HG02973 (cell line): ENCODE results near the gene KATNB1.

Experiments used
- ATAC-seq: cut with Tn5 transposase; IDR thresholded peaks from one replicate; pipeline ENCODE4 v1.9.1; 2021; ENCODE audit warnings: moderate library complexity; ENCODE audit not compliant: unreplicated experiment

The KATNB1 gene, protein sequence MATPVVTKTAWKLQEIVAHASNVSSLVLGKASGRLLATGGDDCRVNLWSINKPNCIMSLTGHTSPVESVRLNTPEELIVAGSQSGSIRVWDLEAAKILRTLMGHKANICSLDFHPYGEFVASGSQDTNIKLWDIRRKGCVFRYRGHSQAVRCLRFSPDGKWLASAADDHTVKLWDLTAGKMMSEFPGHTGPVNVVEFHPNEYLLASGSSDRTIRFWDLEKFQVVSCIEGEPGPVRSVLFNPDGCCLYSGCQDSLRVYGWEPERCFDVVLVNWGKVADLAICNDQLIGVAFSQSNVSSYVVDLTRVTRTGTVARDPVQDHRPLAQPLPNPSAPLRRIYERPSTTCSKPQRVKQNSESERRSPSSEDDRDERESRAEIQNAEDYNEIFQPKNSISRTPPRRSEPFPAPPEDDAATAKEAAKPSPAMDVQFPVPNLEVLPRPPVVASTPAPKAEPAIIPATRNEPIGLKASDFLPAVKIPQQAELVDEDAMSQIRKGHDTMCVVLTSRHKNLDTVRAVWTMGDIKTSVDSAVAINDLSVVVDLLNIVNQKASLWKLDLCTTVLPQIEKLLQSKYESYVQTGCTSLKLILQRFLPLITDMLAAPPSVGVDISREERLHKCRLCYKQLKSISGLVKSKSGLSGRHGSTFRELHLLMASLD

DNA sequence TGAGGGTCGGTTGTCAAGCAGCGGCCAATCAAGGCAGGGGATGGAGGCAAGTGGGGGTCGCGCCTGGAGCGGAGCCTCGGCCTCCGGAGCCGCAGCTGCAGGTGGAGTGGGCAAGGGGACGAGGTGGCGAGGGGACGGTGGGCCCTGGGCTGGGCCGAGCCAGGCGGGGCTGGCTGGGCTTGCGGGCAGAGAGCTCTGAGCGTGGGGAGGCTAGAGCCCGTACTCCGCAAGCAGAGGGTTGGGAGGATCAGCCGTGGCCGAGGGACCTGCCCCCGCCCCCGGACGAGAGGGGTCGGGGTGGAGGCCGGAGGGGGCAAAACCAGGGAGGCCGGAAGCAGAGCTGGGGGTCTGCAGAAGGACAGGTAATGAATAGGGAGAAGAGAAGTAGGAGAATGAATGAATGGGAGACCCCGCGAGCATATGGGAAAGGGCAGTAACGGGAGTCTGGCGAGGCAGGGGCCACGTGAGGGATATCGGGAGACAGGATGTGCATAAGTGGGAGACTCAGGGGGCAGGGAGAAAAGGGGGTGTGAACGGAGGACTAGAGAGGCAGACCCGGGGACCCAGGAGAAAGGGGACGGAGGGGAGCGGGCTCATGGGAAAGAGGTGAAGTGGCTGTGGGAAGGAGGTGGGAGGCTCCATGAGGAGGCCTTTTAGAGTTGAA is at the start of gene KATNB1:
TSS of gene KATNB1 (plus strand) at position 16 of the 664 bp plus-strand sequence. CDS start 1,474 bp downstream, outside the sequence.
- ATAC-seq: no peak

DNA sequence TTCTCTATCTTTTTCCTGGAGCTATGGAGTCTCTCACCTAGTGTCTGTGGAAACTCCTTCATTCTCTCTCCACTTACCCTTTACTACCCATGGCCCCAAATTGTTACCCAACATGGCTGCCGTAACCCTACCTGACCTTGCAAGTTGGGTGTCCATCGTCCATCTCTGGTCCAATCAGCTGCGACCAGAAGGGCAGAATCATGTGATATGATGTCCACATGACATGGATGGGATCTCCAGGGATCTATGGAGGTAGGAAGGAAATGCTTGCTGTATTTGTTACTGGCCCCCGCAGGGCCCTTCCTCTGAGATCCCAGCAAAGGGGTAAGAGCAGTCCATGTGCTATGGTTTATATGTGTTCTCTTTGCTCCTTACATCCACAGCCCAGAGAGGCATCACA is 49.0 kb upstream of the KATNB1 start:
- no peak for ATAC-seq

GRCh38 chr16:57687363-57687929 is 48.1 kb upstream of the KATNB1 start:
- ATAC-seq: no peak

DNA sequence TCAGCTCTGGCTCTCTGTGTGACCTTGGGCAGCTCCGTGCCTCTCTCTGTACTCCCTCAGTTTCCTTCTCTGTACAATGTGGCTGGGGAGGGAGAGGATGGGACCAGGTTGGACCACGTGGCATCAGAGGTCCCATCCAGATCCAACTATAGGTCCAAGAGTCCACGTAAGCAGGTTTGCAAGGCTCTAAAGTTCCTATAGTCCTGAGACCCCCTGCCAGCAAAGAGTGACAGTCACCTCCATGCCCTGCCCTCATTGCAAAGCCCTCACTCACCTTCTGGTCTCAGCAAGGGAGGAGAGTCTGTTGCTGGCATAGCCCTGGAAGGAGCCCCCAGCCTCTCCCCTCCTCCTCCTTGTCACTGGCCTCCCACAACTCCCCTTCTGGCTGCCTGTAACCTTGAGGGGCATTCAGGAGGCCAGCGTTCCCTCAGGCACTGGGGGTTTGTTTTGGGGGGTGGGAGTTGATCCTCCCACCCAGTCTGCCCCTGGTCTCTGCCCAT is 47.0 kb upstream of the KATNB1 start:
- ATAC-seq: no peak

GRCh38 chr16:57688987-57689761 is 46.4 kb upstream of the KATNB1 start:
- peak; percentile 27 for ATAC-seq

- ATAC-seq: peak; percentile 42
Observed at GRCh38 chr16:57689762-57690558, 45.6 kb upstream of the KATNB1 start.

DNA sequence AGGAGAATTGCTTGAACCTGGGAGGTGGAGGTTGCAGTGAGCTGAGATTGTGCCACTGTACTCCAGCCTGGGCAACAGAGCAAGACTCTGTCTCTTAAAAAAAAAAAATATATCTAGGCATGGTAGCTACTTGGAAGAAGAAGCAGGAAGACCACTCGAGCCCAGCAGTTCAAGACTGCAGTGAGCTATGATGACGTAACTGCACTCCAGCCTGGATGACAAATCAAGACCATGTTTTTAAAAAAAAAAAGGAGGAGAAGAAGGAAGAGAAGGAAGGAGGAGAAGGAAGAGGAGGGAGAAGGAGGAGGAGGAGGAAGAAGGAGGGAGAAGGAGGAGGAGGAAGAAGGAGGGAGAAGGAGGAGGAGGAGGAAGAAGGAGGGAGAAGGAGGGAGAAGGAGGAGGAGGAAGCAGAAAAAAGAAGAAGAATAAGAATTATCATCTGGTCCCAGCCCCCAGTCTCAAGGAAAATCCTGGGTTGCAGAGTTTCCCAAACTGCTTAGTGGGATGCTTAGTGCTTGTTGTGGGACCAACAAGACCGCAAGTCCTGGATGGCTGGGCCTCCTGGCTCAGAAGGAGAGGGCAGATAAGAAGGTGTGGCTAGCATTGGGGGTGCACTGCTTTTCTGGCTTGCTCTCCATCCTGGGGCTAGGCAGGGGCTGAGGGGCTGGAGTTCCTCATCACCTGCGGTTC is 44.6 kb upstream of the KATNB1 start:
- ATAC-seq: no peak

GRCh38 chr16:57692636-57693035 is 42.9 kb upstream of the KATNB1 start:
- no peak for ATAC-seq

DNA sequence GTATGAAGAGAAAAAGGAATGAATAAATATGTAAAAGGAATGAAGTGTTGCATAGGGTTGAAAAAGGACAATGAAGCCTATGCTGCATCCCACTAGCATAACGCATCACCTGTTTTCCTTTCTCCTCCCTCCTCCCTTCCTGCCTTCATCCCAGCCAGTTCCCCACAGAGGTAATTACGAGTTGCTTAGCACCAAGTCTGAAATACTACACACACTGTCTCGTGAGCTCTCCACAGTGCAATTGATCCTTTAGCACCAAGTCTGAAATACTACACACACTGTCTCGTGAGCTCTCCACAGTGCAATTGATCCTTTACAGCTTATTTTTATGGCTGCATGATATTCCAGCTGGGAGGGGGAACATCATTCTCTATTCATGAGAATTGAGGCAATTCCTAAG is 42.0 kb upstream of the KATNB1 start:
- no peak for ATAC-seq

- no peak for ATAC-seq
Observed at GRCh38 chr16:57694231-57694724, 41.3 kb upstream of the KATNB1 start.

- ATAC-seq: no peak
Observed at GRCh38 chr16:57694725-57695679, 40.6 kb upstream of the KATNB1 start, which contains the start of gene DRC7. Gene DRC7 (plus strand): TSS chr16:57694806. CDS start chr16:57697950, 3,144 bp downstream.

DNA sequence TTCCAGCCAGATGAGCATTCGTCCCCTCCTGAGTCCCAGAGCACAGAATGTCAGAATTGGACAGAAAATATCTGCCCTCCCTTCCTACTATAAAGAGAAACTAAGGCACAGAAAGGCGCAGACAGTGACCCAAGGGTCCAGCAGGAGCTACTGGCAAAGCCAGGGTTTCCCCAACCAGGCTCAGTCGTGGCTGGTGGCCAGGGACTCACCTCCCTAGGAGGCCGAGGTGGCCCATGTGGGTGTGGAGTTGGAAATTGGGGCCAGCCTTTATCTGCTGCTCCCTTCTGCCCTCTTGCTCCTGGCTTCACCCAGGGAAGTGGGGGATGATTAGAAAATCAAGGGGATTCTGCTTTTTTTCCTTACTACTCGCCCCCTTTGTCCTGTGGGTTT is 39.9 kb upstream of the KATNB1 start:
- ATAC-seq: no peak

DNA sequence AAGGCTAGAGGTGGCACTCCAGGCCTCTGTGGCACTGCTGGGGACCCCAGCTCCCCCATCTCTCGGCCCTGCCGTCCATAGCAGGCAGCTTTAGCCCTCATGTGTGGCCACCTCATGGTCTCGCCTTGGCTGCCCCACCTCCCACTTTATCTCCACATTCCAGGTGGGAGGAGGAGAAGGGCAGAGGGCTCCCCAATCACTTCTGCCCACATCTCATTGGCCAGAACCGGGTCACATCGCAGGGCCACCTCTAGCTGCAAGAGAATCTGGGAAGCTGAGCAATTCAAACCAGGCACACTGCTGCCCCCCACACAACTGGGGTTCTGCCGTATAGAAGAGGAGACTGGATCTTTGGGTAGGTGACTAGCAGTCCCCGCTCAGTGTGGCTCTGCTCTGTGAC is 39.3 kb upstream of the KATNB1 start:
- ATAC-seq: no peak

DNA sequence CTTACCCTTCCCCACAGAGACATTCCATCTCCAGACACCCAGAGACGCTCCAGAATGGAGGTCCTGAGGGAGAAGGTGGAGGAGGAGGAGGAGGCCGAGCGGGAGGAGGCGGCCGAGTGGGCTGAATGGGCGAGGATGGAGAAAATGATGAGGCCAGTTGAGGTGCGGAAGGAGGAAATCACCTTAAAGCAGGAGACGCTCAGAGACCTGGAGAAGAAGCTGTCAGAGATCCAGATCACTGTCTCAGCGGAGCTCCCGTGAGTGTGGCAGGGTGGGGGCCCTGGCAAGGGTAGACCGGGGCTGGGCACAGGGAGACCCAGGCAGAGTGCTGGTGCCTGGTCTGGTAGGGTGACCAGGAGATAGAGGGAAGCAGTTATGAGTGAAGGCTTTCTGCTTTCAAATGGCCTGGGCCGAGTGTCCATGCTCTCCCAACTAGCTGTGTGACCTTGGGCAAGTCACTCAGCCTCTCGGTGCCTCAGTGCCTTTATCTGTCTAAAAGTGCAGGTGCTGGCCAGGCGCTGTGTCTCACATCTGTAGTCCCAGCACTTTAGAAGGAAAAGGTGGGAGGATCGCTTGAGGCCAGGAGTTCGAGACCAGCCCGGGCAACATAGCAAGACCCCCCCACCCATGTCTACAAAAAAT is 37.6 kb upstream of the KATNB1 start:
- ATAC-seq: no peak

DNA sequence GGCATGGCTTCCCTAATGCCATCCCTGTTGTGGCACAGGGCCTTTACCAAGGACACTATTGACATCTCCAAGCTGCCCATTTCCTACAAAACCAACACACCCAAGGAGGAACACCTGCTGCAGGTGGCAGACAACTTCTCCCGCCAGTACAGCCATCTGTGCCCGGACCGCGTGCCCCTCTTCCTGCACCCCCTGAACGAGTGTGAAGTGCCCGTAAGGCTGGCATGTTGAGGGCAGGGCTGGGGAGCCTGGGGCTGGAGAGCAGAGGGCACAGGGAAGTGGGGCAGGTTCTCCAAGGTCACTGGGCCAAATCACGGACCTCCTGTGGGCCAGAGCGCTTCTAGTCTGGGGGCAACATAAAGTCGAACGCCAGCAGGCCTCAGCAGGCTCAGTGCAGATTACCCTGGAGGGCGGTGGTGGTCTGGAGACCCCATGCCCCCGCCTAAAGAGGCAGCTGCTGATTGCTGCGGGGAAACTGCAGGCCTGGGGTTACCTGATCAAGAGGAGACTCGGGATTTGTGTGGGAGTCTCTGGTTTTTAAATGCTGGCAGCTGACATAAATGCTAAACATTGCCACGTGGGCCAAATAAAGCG is 36.7 kb upstream of the KATNB1 start:
- ATAC-seq: no peak

DNA sequence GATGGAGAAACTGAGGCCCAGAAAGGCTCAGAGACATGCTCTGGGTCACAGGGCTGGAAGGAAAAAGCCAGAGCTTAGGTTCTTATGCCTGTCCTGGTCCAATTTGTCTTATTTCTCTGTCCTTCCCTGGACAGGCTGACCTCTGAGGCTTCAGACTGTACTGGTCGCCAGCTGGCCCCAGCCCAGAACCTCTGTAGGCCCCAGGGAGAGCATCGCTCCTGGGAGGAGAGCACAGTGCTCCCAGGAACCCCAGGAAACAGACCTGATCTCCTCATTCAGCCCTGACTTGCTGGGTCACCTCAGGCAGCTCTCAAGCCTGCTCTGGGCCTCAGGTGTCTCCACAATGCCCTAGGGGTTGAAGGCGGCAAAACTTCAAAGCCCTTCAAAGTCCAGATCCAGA is 36.1 kb upstream of the KATNB1 start:
- ATAC-seq: no peak

- no peak for ATAC-seq
Observed at GRCh38 chr16:57699899-57700298, 35.7 kb upstream of the KATNB1 start.
